ENCODE results near the gene CSMD2.
"Not testable (repeated sequence)": the region's sequence is repeated elsewhere in the genome, so short reads cannot be mapped to it uniquely, and the experiment has no call there.

CSMD2 gene

DNA sequence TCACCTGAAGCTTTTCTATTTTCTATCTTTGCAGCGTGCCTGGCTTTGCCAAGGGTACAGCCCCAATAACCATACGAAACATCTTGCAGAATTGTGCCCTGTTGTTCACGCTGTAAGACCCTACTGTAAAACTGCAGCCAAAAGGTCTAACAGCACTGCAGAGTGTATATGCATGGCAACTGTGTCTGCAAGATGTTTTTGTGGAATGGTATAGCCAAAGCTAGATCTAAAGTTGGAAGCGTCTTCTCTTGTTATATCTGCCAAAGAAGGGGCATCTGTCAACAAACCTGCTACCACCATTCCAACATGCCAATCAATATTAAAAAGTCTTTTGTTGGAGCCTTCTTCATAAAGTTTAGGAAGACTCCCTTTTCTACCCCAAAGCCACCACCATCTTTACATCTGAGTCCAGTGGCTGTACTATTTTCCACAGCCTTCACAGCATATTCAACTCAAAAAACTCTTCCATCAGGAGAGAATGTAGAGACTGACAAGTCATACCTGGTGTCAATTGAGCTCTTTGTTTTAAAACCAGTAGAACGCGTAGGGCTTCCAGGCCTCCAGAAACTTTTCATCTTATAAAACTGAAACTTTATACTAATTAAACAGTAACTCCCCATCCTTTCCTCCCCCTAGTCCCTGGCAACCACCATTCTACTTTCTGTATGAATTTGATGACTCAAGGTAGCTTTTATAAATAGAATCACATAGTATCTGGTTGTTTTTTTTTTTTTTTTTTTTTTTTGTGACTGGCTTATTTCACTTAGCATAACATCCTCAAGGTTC lies 652.6 kb downstream of the CSMD2 start:
- no peak for DNase-seq

DNA sequence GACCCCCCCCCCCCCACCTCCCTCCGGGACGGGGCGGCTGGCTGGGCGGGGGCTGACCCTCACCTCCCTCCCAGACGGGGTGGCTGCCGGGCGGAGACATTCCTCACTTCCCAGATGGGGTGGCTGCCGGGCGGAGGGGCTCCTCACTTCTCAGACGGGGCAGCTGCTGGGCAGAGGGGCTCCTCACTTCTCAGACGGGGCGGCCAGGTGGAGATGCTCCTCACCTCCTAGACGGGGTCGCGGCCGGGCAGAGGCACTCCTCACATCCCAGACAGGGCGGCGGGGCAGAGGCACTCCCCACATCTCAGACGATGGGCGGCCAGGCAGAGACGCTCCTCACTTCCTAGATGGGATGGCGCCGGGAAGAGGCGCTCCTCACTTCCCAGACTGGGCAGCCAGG lies 655.8 kb downstream of the CSMD2 start:
- not testable (repeated sequence) for DNase-seq

DNA sequence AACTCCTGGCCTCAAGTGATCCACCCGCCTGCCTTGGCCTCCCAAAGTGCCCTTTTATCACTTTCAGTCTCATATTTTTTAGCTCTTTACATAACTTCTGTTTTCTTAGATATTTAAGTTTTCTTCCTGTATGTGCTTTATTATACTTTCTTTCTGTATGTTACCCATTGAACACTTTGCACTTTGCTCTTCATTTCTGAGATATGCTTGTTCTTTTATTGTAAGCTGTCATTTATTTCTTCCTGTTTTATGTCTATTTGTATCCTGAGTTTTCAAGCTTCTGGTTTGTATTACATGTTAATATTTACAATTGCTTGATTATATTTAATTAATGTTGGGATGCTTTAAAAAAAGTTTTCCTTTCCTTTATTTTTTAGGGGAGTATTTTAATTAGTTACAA lies 656.9 kb downstream of the CSMD2 start:
- DNase-seq = no peak

DNA sequence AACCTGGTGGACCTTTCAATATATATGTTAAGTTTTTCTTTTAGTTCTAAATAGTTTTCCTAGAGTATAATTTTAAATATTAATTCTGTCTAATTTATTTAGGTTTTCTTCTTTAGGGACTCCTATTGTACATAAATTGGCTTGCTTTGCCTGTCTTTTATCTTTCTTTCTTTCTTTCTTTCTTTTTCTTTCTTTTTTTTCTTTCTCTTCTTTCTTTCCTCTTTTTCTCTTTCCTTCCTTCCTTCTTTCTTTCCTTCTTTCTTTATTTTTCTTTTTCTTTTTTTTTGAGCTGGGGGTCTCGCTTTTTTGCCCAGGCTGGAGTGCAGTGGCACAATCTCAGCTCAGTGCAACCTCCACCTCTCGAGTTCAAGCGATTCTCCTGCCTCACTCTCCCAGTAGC lies 657.4 kb downstream of the CSMD2 start:
- DNase-seq = no peak

DNA sequence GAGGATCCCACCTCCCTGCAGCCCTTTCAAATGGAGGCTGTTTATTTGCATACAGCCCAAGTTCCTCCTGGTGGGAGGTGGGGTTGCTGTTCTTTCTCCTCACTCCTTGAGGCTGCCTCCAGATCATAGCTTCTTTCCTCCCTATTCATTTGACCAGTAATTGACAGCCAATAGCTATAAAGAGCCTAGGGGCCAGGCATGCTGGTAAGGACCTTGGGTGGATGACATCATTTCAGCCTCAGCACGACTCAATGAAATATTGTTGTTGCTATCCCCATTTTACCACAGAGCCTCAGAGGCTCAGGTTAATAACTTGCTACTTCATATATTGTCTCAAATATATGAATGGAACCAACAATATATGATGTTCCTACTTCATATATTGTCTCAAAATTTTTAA lies 661.5 kb downstream of the CSMD2 start:
- no peak for DNase-seq

DNA sequence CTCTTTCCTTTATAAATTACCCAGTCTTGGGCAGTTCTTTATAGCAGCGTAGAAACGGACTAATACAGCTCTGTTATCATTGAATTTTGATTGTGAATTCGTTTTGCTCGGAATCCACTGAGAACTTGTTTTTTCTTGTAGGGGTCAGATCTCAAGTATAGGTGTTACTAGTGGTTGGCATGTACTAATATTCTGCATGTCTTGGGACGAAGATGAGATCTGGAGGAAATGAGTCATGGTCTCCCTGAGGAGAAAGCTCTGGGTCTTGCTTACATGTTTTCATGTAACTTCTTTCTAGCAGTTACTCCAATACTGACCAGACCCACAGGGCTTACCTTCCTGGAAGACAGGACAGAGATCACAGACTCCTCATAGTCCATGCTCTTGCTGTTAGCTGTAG lies 662.3 kb downstream of the CSMD2 start:
- DNase-seq = no peak

DNA sequence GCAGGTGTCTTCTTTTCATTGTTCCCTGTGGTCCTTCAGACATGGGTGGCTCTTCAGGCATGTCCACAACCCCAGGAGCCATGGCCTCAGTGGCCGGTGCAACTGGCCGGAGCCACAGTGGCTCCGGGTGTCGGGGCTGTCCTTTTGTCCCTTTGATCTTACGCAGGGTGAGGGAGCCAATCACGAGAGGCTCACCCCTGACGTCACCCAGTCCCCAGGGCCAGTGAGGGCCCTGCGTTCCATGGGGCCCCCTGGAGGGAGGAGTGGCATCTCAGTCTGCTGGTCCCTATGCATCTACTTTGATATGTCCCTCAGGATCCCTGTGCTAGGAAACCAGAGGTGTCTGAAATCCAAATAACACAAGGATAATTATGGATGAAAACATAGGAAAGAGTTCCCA lies 663.3 kb downstream of the CSMD2 start:
- DNase-seq = no peak

DNA sequence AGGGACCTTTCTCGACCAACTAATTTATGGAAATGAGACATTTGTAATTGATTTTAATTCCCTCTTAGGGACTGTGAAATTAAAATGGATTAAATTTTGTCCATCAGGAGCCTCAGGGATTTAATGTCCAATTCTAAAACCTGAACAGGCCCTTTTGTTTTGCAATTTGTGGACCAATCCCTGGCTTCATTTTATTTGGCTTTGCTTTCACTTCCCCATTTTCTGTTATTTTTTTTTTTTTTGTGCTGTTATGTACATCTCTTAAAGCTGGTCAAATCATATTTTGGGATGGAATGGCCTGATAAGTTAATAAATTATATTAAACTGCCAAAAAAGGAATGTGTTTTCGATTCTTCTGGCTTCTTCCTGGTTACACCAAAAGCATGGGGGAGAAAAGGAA lies 663.7 kb downstream of the CSMD2 start:
- no peak for DNase-seq

DNA sequence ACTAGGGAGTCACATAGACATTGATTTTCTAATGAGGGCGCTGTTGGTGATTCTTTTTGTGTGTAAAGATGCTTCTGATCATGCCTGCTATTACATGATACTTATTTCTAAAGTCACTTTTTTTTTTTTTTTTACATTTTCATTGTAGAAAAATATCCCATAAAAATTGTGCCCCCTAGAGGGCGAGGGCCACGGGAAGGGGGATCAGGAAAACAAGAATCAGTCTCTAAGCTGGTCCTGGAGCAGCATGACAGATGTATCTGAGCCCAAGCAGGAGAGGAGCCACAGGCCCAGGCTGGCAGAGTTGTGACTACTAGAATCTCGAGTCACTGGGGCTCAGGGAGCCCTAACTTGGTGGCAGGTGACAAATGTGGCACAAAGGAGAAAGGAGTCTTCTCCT lies 664.5 kb downstream of the CSMD2 start:
- DNase-seq = no peak

DNA sequence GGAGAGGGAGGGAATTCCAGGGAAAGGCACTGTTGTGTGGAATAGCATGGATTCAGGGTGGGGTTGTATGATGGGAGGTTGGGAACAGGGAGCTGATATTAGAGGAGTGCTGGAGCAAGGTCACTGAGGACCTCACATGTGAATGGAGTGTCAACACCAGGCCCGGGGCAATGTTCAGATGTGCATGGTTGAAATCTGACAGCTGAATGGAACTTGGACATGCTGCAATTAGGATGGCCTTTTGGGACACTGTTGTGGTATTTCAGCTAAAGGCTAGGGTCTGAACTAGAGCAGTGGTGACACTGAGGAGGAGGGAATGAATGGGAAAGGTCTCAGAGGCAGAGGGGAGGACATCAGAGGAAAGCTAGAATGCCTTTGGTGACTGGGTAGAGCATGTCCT lies 667.6 kb downstream of the CSMD2 start:
- DNase-seq = no peak

DNA sequence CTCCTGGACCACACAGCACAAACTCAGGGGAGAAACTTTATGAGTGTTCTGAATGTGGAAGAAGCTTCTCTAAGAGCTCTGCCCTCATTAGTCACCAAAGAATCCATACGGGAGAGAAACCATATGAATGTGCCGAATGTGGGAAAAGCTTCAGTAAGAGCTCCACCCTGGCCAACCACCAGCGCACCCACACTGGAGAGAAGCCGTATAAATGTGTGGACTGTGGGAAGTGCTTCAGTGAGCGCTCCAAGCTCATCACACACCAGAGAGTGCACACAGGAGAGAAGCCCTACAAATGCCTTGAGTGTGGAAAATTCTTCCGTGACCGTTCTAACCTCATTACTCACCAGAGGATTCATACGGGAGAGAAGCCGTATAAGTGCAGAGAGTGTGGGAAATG lies 670.1 kb downstream of the CSMD2 start:
- no peak for DNase-seq

DNA sequence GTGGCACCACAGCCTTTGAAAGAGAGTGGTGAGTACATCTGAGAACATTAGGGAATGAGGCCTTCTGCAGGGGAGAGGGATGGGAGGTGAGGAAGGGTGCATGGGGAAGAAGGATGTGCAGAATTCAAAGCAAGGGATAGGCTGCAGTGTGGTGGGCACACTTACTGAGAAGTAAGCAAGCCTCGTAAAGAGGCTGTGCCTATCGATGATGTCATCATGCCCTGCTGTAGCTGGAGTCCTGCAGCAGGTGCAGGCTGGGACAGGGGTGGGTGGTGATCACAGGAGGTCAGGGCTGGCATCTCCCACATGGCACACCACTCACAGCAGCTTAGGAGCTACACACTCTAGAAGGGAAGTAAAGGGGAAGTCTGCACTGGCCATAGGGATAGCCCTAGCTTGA lies 676.4 kb downstream of the CSMD2 start:
- no peak for DNase-seq

DNA sequence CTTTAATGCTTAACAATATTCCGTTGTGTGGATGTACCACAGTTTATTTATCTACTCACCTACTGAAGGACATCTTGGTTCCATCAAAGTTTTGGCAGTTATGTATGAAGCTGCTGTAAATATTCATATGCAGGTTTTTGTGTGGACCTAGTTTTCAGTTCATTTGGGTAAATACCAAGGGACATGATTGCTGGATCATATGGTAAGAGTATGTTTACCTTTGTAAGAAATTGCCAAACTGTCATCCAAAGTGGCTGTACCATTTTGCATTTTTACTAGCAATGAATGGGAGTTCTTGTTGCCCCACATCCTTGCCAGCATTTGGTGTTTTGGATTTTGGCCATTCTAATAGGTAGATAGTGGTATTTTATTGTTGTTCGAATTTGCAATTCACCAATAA lies 682.6 kb downstream of the CSMD2 start:
- DNase-seq = no peak

DNA sequence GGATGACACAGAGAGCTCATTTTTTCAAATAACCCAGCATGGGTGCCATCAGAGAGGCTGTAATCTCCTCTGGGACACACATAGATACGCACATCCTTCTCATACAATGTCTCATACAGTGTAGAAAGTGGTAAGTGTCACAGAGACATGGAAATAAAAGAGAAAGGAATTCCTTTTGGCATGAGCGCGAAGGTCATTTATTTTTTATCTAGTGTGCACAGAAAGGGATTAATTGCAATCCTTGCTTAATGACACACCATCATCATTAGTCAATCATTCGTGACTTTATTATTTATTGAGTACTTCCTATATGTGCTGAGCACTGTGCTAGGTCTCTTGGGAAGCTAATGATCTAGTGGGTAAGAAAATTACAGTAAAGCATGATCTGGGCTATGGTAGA lies 687.6 kb downstream of the CSMD2 start:
- DNase-seq = no peak

DNA sequence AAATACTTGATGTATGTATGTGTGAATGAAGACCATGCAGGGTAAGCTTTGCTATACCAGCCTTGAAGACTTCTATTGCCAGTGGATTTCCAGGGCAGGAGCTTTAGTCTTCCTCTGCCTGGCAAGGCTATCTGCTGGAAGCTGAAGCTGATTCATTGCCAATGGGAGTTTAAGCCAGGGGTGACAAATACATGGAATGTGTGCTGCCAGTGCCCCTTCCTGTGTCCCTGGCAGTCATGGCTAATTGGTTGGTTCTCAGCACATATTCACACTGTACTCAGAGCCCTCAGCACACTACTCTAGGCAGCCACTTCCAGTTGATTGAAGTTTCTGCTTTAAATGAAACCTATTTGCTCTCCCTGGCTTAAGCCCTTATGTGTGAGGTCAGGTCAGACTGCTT lies 691.1 kb downstream of the CSMD2 start:
- DNase-seq = no peak

DNA sequence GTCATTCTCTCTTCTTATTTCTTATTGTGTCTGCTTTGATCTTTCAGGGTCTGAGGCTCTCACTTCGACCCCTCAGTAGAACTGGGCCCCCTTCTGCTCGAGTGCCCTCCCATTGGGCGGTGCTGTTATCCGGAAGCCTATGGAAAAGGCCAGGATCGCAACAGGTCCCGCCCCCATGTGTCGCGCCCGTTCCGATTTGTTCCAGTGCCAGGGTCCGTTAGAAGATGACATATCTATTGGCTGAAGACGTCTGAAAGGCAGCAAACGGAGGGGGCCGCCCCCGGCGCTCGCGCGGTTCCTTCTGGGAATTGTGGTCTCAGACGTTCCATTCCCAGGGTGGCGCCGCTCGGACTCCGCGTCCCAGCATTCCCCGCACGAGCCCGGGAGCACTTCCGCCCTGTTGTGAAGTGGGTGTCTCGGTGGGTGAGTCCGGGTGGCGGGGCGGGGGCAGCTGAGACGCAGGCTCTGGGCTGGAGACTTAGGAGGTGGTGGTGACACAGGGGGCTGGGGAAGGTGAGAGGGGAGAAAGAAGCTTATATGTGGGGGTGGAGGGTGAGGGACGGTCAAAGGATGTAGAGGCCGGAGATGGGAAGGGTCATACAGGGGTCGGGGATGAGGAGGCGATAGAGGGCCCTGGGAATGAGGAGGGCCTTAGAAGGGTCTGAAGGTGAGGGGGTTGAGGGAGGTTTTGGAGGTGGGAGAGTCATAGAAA lies 692.6 kb downstream of the CSMD2 start, which contains the start of gene ZSCAN20:
TSS of gene ZSCAN20 (plus strand) at position 377 of the 712 bp plus-strand sequence. CDS start 6,644 bp downstream, outside the sequence.
- peak; percentile 97 for DNase-seq

DNA sequence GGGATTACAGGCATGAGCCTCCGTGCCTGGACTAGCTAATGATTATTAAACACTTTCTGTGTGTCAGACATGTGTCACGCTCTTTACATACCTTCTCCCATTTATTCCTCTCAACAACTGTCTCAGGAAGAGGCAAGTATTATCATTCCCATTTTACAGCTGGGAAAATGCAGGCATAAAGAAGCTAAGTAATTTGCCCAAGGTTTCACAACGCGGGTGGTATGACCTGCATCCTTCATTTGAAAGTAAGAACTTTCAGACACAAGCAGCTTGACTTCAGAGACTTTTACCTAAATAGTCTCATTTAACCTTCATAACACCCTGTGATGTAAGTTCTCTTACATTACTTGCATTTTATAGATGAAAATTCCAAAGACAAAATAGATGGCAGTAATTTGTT lies 693.6 kb downstream of the CSMD2 start:
- no peak for DNase-seq

DNA sequence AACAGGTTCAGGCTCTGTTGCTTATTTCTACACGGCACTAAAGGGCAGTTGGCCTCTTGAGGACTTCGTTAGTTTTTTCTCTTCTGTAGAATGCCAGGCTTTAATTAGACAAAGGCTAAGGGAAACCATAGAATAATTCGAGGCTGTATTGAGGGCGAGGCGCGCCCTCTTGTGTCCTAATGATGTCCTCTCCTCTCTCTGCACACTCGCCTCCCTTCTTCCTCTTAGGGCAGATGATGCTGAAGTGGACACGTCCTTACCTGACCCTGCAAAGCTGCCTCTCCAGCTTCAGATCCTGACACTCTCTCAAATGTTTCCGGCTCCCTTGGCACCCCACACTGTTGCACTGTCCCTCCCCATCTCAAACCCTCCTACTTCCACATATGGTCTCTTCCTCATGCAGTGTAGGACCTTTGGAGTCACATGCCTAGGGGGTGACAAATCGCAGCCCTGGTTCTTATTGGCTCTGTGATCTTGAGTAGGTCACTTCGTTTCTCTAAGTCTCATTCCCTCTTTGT lies 694.5 kb downstream of the CSMD2 start:
- peak; percentile 71 for DNase-seq

DNA sequence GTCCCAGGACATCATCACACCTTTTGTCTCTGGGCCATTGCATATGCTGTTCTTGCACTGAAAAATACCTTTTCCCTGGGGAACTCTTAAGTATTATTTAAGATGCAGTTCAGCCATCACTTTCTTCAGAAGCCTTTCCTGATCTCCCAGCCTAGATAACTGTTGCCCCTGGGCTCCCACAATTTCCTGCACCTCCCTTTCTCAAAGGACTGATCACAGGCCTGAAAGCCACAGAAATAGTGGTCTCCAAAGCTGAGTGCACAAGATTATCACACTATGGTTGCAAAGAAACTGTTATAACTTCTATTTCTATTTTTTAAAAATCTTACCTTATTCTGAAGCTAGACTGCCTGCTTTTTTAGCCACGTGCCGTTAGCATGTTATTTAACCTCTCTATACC lies 695.3 kb downstream of the CSMD2 start:
- no peak for DNase-seq

DNA sequence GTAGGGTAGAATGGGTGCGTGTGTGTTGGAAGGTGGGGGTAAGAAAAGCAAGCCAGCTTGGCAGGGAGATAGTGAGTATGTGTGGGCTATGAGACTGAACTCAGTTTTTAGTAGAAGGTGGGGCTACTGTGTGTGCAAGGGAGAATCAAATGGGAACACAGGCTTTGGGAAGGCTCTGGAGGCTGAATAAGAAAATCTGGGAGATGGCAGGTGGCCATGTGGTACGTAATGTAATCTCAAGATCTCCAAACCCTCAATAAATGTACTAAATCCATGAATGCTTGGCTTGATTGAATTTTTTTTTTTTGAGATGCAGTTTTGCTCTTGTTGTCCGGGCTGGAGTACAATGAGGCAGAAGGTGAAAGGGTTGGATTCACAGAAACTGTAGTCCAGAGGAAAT lies 696.1 kb downstream of the CSMD2 start:
- DNase-seq = no peak

DNA sequence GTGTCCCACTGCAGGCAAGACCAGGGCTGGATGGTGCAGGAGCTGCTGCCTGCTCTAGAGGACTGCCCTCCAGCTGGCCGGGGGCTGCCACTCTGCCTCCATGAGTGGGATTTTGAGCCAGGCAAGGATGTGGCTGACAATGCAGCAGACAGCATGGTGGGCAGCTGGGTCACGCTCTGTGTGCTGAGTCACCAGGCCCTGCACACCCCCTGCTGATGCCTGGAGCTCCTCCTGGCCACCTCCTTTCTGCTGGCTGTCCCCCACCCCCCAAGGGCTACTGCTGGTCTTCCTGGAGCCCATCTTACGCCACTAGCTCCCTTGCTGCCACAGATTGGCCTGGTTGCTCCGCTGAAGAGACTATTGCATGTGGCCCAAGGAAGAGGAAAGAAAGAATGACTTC lies 696.5 kb downstream of the CSMD2 start:
- no peak for DNase-seq

DNA sequence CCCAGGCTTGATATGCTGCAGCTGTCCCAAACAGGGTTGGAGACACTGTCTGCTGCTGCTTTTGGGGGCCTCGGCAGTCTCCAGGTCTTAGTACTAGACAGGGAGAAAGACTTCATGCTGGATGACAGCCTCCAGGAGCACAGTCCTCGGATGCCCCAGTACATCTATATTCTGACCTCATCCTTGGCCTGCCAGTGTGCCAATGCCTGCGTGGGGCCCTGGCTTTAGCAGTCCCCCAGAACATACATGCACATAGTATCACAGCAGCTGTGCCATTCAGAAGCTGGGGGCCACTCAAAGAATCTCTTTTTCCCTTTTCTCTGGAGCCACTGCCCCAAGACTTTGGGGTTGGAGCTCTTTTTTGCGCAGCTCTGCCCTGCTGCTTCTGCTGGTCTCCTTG lies 697.0 kb downstream of the CSMD2 start:
- DNase-seq = no peak

DNA sequence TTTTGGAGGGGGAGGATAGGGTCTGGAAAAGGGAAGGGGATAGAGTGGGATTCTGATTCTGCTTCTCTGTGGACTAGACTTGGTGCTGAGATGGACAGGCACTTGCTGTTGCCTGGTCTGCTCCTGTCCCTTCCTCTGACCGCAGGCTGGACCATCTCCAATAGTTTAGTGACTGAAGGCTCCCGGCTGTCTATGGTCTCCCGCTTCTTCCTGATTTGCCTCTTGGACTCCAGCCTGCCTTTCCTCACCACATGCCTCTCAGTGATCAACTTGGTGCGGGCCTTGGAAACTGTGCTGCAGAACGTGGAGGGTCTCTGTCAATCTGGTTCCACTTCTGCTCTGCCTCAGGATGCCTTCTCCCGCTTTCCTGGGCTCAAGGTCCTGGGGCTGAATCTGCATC lies 698.9 kb downstream of the CSMD2 start:
- no peak for DNase-seq

DNA sequence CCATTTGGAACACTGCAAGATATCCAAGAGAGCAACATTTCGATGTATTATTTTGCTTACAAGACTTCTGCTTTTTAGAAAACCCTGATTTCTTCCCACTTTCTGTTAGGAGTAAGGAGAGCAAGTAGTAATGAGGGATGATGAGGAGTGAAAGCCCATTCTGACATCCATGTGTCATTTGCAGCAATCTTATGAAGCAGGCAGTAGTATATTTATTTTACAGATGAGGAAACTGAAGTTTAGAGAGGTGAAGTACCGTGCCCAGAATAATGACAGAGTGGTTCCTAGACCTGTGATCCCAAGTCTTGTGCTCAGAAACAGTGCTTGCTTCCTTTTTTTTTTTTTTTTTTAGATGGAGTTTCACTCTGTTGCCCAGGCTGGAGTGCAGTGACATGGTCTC lies 699.7 kb downstream of the CSMD2 start:
- DNase-seq = no peak

Data from NCI-H187 treated with DMSO at 0.1 percent for 48 hours (cell line).